Right lung (tissue), 5 donors: ENCODE results near the gene STK32B. TPM values are rescaled to one million over a fixed set of nuclear protein-coding genes. Genes with fewer than 3 reads are reported as not detected.
A peak's percentile ranks its signal among the peaks of the same experiment; 100 is the strongest.

Experiments used
- DNase-seq, 2 donors: peaks; one replicate each; pipeline ENCODE4 v3.0.0-alpha.2; 2013
- polyA plus RNA-seq, 5 donors: library from polyadenylated mRNA; unstranded; fragments of 120-200 nt; gene quantifications; one replicate each; pipeline versions ENCODE4 v1.2.1 to v1.2.3, GENCODE V29; 2013; ENCODE audit warnings: inconsistent platforms in 1 of 5, low replicate concordance in 1 of 5; ENCODE audit not compliant: insufficient read length in 5 of 5, insufficient read depth in 1 of 5

Gene STK32B
- polyA plus RNA-seq, 5 donors, result 3.0 to 4.7 (median 3.8) TPM

GRCh38 chr4:5469151-5469775 lies 418.0 kb downstream of the STK32B start:
- no peak for DNase-seq

GRCh38 chr4:5469861-5470260 lies 418.6 kb downstream of the STK32B start:
- DNase-seq, result peak in 1 of 2 donors; percentile 17

GRCh38 chr4:5470318-5471198 lies 419.3 kb downstream of the STK32B start:
- no peak for DNase-seq

- no peak for DNase-seq
Observed at GRCh38 chr4:5471206-5471605, 419.9 kb downstream of the STK32B start.

- DNase-seq, result no peak
Observed at GRCh38 chr4:5471691-5472090, 420.4 kb downstream of the STK32B start.

- no peak for DNase-seq
Observed at GRCh38 chr4:5472160-5472591, 420.9 kb downstream of the STK32B start.

- DNase-seq, result no peak
Observed at GRCh38 chr4:5473125-5473524, 421.8 kb downstream of the STK32B start.

- DNase-seq, result no peak
Observed at GRCh38 chr4:5474756-5475155, 423.5 kb downstream of the STK32B start.

GRCh38 chr4:5477613-5478012 lies 426.3 kb downstream of the STK32B start:
- DNase-seq, result no peak

- DNase-seq, result peak; percentile 47 to 61
Observed at GRCh38 chr4:5478169-5478568, 426.9 kb downstream of the STK32B start.

- DNase-seq, result no peak
Observed at GRCh38 chr4:5478697-5479096, 427.4 kb downstream of the STK32B start.

GRCh38 chr4:5479518-5480060 lies 428.3 kb downstream of the STK32B start:
- DNase-seq, result no peak

- no peak for DNase-seq
Observed at GRCh38 chr4:5488413-5488812, 437.1 kb downstream of the STK32B start.

GRCh38 chr4:5489260-5489659 lies 438.0 kb downstream of the STK32B start:
- no peak for DNase-seq

- no peak for DNase-seq
Observed at GRCh38 chr4:5497489-5497888, 446.2 kb downstream of the STK32B start.

GRCh38 chr4:5500165-5500564 lies 448.9 kb downstream of the STK32B start:
- no peak for DNase-seq

GRCh38 chr4:5503336-5503936 lies 452.2 kb downstream of the STK32B start:
- DNase-seq, result no peak

- no peak for DNase-seq
Observed at GRCh38 chr4:5504486-5504885, 453.2 kb downstream of the STK32B start.

- DNase-seq, result no peak
Observed at GRCh38 chr4:5510504-5510903, 459.2 kb downstream of the STK32B start.

GRCh38 chr4:5511791-5512190 lies 460.5 kb downstream of the STK32B start:
- no peak for DNase-seq

- no peak for DNase-seq
Observed at GRCh38 chr4:5515646-5516045, 464.4 kb downstream of the STK32B start.

GRCh38 chr4:5517372-5517771 lies 466.1 kb downstream of the STK32B start:
- no peak for DNase-seq
